Activated gamma-delta T cell treated with Interleukin-2 at 50 U/mL for 16 hours (primary cell): Measurements from ENCODE around the gene PLXDC1.
"Not testable (repeated sequence)": the region's sequence is repeated elsewhere in the genome, so short reads cannot be mapped to it uniquely, and the experiment has no call there.

Experiments
- DNase-seq: peaks from one replicate; pipeline ENCODE4 v3.0.0-alpha.2; 2020

PLXDC1 gene

DNA sequence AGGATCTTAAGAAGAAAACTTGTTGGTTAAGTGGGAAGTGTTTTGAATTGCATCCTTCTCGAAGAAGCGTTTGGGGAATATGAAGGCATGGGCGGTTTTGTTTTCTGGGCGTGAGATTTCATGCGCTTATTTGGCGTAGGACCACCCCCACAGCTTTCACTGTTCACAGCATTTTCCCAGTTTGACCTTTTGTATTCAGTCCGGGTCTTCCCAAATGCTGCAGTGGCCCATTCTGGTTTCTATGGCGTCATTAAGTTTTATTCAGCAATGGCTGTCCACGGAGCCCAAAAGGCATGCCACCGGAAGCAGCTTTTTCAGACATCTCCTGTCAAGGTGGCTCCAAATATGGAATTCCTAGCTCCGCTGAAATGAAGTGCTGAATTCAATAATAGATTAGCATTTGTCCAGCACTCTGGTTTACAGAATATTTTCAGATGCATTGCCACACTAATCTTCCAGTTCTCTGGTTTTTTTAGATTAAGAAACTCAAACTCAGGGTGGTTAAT lies 93.7 kb downstream of the PLXDC1 start:
- no peak for DNase-seq

DNA sequence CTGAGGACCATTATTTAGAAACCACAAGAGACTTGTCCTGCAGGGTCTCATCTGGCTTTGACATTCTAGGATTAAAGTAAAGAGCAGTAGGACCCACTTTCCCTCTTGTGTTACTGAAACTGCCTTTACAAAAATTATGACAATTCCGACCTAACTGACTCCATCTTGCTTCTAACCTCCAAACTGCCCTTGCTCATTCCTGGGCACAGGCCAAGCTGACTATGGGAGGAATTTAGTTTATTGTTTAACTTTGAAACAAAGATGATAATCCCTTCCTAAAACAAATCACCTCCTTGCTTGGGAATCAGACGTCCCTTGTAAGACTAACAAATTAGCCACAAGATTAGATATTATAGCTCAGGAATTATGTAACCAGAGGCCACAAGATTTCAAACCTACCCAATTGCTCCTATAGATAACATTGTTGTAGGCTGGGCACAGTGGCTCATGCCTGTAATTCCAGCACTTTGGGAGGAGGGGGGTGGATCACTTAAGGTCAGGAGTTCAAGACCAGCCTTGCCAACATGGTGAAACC lies 97.3 kb downstream of the PLXDC1 start:
- DNase-seq, result no peak

DNA sequence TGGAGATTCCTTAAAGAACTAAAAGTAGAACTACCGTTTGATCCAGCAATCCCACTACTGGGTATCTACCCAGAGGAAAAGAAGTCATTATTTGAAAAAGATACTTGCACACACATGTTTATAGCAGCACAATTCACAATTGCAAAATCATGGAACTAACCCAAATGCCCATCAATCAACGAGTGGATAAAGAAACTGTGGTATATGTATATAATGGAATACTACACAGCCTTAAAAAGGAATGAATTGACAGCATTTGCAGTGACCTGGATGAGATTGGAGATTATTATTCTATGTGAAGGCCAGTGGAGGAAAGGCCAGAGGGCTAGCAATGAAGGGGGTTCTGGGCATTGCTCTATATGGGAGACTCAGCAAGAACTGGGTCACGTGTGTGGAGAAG lies 99.0 kb downstream of the PLXDC1 start:
- not testable (repeated sequence) for DNase-seq

DNA sequence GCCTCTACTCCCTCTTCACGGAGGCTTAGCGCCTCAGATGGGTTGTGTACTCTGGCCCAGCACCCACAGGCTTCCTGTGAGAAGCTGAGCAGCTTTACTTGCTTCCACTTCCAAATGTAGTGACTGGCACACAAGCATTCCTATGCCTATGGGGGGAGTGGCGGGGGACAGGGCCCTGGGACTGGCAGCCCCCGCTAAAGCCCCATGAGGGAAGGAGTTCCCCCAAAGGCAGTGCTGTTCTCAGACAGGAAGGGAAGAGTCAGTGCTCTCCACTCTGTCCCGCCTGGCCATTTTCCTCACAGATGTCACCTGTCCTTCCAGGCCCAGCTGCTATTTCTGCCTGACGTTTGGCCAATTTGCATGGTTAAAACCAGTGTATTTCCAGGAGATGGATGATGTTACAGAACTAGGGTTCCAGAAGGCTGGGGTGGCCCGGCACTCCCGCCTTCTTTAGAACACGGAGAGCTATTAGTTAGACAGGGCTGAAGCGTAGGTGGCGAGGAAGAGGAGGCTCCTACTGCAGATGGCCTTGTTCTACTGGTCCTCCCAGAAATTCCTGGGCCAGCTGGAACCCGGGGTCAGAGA lies 100.3 kb downstream of the PLXDC1 start:
- DNase-seq, result no peak

DNA sequence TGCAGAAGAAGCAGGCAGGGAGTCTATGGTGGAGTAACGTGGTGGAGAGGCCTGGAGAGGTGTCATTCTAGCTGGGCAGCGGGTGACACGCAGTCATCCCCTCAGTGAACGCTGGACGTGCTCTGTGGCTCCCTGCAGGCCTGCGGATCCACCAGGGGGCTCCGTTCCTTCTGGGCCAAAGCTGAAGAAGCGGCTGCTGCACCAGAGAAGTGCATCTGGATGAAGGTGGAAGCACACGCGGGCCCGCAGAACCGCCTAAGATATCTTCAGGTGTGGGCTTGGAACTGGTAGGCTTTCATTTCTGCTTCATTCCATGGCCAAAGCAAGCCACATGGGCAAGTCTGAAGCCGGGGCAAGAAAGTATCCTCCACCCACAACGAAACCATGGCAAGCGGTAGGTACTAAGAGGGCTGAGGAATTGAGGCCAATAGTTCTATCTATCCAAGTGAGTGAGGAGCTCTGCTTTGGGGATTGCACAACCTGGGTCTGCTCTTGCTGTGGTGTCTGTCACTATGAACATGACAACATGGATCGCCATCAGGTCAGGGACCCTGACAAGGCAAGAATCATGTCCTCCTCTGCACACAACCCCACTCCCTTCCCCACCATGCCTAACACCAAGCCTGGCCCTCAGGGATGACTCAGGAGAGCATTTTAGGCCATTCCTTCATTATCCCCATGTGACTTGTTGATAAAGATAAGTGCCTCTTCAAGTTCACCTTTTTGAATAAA lies 105.3 kb downstream of the PLXDC1 start:
- DNase-seq, result no peak

DNA sequence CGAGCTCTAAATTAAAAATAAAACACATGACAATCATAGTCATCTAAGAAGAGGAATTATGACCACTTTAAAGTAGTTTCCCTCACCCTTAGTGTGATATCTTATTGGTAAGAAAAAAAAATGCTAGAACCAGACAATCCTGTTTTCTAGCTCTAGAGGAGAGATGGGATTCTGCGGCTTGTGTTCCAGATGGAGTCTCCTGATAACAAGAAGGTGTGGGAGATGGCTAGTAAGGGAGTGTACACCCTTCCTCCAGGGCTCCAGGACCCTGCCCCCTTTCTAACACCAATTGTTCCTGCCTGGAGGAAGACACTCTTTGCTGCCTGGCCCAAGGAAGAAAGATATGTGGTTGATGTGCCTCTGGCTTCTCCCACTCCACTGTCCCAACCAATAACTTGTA lies 115.4 kb downstream of the PLXDC1 start:
- no peak for DNase-seq

DNA sequence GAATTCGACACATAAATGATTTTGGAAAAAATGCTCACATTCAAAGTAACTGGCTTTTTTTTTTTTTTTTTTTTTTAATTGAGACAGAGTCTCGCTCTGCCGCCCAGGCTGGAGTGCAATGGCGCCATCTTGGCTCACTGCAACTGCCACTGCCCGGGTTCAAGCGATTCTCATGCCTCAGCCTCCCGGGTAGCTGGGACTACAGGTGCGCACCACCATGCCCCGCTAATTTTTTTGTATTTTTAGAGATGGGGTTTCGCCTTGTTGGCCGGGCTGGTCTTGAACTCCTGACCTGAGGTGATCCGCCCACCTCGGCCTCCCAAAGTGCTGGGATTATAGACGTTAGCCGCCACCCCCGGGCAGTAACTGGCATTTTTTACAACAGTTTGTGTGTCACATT lies 115.9 kb downstream of the PLXDC1 start:
- not testable (repeated sequence) for DNase-seq

DNA sequence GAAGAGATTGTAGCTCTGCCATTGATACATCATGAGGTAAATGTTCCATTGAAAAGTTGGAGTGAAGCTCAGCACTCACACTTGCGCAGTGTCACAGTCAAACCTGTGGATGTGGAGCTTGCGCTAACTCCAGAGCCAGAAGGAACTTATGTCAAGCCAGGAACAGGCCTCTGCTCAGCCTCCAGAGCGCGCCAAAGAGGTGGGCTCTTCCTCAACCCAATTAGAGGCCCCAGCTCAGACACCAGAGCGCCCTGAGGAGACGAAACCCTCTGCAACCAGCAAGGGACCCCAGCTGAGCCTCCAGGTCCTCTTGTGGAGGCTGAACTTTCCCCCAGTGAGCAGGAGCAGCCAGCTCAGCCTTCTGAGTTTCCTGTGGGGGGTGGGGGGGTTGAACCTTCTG lies 122.7 kb downstream of the PLXDC1 start:
- no peak for DNase-seq

DNA sequence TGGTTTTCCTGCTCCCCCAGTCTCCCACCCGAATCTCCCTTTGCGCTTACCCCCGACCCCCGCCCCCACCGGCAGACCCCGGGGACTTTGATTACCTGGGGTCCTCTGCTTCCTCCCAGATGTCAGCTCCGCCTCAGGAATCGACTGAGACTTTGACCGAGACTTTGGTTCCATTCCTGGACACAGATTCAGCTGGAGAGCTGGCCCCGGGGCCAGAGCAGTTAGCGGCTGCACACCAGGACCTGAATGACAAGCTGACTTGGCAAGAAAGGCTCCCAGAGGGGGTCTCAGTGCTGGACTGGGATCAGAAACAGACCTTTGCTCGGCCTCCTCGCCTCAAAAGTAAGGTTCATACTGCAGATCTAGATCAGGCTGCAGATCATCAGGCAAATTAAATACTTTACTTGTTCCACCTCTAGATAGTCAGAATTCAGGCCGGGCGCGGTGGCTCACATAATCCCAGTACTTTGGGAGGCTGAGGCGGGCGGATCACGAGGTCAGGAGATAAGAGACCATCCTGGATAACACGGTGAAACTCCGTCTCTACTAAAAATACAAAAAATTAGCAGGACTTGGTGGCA lies 123.9 kb downstream of the PLXDC1 start:
- no peak for DNase-seq

DNA sequence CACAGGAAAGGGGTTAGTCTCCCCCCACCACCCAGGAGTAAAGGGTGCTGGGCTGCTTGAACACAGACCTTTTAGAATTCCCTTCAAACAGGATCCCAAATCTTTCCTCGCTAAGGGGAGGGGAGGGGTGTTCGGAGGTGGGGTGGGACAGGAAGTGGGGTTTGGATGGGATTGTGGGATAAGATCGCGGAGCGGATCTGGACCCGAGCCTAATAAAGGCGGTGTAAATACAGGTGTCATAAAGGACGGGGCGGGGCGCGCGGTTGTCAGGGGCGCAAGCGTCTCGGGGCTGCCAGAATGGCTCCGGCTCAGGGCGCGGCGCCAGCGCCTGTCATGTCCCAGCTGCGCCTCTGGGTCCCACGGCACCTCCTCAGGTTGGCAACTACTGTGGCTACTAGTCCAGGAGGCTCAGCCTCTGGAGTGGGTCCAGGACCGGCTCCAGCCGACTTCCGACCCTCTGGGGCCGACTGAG lies 124.4 kb downstream of the PLXDC1 start:
- peak; percentile 14 for DNase-seq

DNA sequence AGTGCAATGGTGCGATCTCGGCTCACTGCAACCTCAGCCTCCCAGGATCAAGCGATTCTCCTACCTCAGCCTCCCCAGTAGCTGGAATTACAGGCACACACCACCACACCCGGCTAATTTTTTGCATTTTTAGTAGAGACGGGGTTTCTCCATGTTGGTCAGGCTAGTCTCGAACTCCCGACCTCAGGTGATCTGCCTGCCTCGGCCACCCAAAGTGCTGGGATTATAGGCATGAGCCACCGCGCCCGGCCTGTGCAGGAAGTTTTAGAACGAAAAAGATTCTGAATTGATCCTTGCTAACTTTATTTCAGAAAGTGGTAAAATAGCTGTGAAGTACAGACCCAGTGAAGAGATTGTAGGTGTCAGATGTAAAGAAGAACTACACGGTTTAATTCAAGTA lies 125.1 kb downstream of the PLXDC1 start:
- not testable (repeated sequence) for DNase-seq

DNA sequence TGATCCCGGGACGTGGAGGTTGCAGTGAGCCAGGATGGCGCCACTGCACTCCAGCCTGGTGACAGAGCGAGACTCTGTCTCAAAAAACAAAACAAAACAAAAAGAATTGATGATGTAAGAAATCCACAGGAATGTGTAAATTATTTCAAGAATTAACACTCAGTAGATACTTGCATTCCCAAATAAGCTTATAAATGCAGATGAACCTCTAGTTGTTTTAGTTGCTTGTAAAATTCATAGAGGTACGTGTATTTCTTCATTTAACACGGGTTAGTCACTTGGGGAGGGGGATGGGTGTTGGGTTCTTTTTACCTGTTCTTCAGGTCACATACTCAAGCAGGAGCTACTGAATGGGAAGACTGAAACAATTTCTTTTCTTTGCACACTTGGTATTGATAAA lies 128.5 kb downstream of the PLXDC1 start:
- DNase-seq, result no peak

DNA sequence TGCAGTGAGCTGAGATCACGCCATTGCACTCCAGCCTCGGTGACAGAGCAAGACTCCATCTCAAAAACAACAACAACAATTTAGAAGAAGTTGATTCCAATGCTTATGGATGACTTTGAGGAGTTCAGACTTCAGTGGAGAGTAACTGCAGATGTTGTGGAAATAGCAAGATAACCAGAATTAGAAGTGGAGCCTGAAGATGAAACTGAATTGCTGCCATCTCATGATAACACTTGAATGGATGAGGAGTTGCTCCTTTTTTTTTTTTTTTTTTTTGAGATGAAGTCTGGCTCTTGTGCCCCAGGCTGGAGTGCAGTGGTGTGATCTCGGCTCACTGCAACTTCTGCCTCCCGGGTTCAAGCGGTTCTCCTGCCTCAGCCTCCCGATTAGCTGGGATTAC lies 131.4 kb downstream of the PLXDC1 start:
- DNase-seq, result not testable (repeated sequence)

DNA sequence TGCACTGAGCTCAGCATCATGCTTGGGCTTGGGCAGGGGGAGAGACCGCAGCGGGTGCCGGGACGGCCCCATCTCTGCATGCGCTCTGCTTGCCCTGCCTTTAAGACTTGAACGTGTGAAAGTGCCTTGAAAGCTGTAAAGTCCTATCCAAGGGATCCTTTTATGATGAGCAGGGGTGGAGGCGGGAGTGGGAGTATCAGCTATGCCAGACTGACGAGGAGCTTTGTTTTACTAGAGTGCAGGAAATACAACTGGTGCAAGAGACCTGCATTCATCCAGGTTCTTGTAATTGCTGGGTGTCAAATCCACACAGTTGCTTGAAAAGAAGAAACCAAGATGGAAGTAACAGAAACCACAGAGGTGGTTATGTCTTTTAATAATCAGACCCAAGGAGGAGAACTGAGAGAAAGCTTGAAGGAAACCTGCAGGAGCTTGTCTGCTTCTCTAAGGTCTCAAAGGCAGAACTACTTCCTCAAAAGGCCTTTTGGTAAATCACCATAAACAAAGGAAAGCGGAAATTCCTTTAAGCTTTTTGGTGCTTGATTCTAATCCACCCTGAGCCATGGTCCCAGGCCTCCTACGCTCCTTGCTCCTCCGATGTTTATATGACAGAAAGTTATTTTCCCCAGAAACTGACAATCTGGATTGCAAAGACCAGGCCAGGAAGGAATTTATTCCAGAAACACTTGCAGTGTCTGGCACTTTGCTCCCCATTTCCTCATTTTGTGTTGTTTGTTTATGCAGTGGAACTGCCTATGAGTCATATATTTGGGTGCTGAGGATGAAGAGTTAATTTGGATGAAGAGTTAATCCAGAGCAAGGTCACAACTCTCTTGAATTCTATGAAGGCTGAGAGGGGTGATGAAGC lies 132.9 kb downstream of the PLXDC1 start:
- no peak for DNase-seq

DNA sequence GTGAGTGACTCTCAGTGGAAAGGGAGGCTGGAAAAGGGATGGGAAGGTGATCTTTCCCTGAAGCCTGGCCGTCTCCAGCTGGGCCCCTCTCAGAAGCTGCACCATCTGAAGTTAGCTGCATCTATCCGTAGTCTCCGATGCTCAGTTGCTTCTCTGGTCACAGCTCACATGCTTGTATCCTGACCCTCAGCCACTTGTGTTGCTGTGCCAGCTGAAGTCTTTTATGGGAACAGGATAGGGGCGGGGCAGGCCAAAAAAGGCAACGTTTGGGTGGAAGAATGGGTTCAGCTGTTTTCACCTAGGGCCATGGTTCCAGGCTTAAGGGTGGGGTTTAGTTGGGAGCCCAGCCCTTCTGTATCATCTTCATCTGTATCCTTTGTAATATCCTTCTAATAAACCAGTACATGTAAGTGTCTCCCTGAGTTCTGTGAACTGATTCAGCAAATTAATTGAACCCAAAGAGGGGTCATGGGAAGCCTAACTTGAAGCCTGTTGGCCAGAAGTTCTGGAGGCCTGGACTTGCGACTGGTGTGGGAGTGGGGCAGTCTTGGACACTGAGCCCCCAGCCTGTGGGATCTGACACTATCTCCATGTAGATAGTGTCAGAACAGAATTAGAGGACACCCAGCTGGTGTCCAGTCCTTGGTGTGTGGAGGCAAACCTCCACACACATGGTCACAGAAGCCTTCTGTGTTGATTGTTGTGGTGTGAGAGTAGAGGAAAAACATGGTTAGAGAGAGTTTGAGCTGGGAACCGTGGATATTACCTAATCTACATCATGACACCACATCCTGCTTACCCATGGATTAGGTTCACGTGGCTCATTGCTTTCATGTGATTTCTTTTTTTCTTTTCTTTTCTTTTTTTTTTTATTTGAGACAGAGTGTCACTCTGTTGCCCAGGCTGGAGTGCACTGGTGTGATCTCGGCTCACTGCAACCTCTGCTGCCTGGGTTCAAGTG lies 135.0 kb downstream of the PLXDC1 start:
- DNase-seq, result no peak

DNA sequence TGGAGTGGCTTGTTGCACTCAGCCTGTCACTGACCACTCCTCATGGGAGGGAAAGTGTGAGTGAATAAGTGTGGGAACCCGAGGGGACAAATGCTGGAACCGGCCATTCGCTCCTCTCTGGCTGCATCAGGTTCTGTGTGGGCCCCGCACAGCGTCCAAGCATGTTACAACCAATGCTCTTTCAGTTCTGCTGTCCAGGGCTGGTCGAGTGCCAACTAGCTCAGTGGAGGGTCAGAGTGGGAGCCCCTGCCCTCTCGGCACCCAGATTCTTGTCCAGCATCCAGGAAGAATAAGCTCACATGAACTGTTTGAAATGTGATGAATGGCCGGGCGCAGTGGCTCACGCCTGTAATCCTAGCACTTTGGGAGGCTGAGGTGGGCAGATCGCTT lies 135.9 kb downstream of the PLXDC1 start:
- no peak for DNase-seq

DNA sequence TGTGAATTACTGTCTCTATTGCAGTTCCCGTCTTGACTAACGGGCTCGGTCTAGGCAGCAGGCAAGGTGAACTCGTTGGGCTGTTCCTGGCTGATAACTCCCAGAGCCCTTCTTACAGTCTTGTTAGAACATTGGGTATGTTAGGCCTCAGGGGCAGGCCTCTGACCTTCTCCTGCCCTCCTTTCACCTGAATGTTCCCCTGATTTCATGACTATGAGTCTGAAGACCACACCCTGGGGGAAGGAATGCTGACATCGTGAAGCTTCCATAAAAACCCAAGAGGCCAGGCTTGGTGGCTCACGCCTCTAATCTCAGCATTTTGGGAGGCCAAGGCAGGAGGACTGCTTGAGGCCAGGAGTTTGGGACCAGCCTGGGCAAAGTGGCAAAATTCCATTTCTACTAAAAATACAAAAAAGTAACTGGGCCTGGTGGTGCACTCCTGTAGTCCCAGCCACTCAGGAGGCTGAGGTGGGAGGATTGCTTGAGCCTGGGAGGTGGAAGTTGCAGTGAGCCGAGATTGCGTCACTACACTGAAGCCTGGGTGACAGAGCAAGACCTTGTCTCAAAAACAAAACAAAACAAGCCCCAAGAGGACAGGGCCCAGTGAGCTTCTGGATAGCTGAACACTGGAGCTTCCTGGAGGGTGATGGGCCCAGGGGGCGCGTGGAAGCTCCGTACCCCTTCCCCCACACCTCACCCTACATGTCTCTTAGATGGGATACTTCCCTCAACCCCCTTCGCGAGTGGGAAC lies 136.5 kb downstream of the PLXDC1 start:
- DNase-seq, result no peak

DNA sequence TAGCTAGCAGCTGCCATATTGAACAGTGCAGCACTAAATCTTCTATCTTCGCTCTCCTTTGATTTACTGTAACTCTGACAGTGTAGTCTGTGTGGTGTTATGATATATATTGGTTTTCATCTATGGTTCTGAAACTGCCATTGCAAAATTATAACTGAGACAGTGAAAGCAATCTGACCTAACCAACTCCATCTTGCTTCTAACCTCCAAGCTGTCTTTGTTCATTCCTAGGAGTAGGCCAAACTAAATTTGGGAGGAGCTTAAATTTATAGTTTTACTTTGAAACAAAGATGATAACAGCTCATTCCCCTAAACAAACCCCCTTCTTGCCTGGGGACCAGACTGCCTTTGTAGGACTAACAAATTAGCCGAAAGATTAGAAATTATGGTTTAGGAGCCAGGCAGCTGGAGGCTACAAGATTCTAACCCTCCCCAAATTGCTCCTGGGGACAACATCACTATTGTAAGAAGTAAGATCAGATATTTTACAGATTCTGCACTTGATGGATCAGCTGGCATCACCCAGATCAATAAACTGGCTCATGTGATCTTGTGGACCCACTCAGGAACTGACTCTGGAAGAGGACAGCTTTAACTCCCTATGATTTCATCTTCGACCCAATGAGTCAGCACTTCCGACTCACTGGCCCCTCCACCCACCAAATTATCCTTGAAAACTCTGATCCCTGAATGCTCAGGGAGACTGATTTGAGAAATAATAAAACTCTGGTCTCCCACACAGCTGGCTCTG lies 137.2 kb downstream of the PLXDC1 start:
- no peak for DNase-seq
